HCT116 (cell line): ENCODE data around the gene VIT.

Source experiments
- CBX3 ChIP-seq: IDR thresholded peaks from 2 replicates; pipeline ENCODE4 v1.6.1; 2012; ENCODE audit warnings: low read depth
- CEBPB ChIP-seq: IDR thresholded peaks from 2 replicates; pipeline ENCODE4 v1.6.1; 2012; ENCODE audit warnings: low read depth
- CTCF ChIP-seq, 3 experiments: fragments of 200-600 bp in 1 of 3; sonication (generic) in 1 of 3; IDR thresholded peaks in 2 of 3; conservative IDR thresholded peaks in 1 of 3; 2 replicates each; pipeline ENCODE4 v1.5.1; 2012 to 2017; ENCODE audit warnings: low read depth in 2 of 3, low read length in 2 of 3, antibody characterized with exemption in 1 of 3, borderline replicate concordance in 1 of 3, control low read depth in 1 of 3, mild to moderate bottlenecking in 1 of 3, mixed read lengths in 1 of 3, mixed run types in 1 of 3, moderate library complexity in 1 of 3; ENCODE audit not compliant: insufficient read depth in 1 of 3
- ELF1 ChIP-seq: IDR thresholded peaks from 2 replicates; pipeline ENCODE4 v1.6.1; 2012; ENCODE audit warnings: low read depth, borderline replicate concordance
- POLR2A ChIP-seq: IDR thresholded peaks from 2 replicates; pipeline ENCODE4 v1.7.0; 2011; ENCODE audit warnings: borderline replicate concordance; ENCODE audit not compliant: insufficient read depth, insufficient read length; ENCODE audit errors: extremely low read depth
- POLR2AphosphoS5 ChIP-seq: IDR thresholded peaks from 2 replicates; pipeline ENCODE4 v1.6.1; 2011; ENCODE audit warnings: mild to moderate bottlenecking, low read depth, low read length, moderate library complexity
- YY1 ChIP-seq: IDR thresholded peaks from 2 replicates; pipeline ENCODE4 v1.6.1; 2011; ENCODE audit warnings: low read length, low read depth, moderate library complexity, mild to moderate bottlenecking; ENCODE audit not compliant: insufficient replicate concordance; ENCODE audit errors: extremely low read depth
- ZBTB33 ChIP-seq: IDR thresholded peaks from 2 replicates; pipeline ENCODE4 v1.6.1; 2011; ENCODE audit warnings: mild to moderate bottlenecking, low read length, moderate library complexity; ENCODE audit not compliant: insufficient replicate concordance; ENCODE audit errors: extremely low read depth

- TF ChIP-seq ZBTB33, result no peak
- no peak for TF ChIP-seq CTCF (IDR thresholded peaks at IDR 0.05 in 2 of 3, conservative IDR thresholded peaks at IDR 0.05 in 1 of 3; ENCODE audit: borderline replicate concordance in 1 of 3, insufficient read depth in 1 of 3, low read depth in 2 of 3, low read length in 2 of 3)
- no peak for TF ChIP-seq POLR2A
- TF ChIP-seq ELF1, result no peak
- TF ChIP-seq CEBPB, result no peak
- TF ChIP-seq CBX3, result no peak
- no peak for TF ChIP-seq POLR2AphosphoS5
- TF ChIP-seq YY1, result no peak
Observed at GRCh38 chr2:36680012-36680411, 16.5 kb upstream of the VIT start.
